HepG2 (cell line): ENCODE results near the gene PUS1. TPM values are rescaled to one million over a fixed set of nuclear protein-coding genes. Genes with fewer than 3 reads are reported as not detected.

Experiments used
- ATF4 ChIP-seq, 2 experiments: fragments of 450-650 bp in 1 of 2; sonication (generic) in 1 of 2; formaldehyde crosslinking; IDR thresholded peaks; 2 replicates each; pipeline versions ENCODE4 v1.5.0 to v1.8.0; 2020 to 2022; ENCODE audit warnings: mild to moderate bottlenecking in 1 of 2, missing genetic modification reagents in 1 of 2
- CEBPZ ChIP-seq: IDR thresholded peaks from 2 replicates; pipeline ENCODE4 v1.6.1; 2012; ENCODE audit warnings: low read length, improper control_type of control experiment
- MNT ChIP-seq: fragments of 450-650 bp; IDR thresholded peaks from 2 replicates; pipeline ENCODE4 v1.6.1; 2016
- POGK ChIP-seq: sonication (generic); formaldehyde crosslinking; conservative IDR thresholded peaks from 2 replicates; pipeline ENCODE4 v1.8.0; 2022; ENCODE audit warnings: mild to moderate bottlenecking, moderate library complexity, missing genetic modification reagents
- YEATS4 ChIP-seq: sonication (generic); formaldehyde crosslinking; IDR thresholded peaks from 2 replicates; pipeline ENCODE4 v1.4.0; 2020; ENCODE audit warnings: missing genetic modification reagents, borderline replicate concordance
- ZFP91 ChIP-seq: sonication (generic); formaldehyde crosslinking; IDR thresholded peaks from 2 replicates; pipeline ENCODE4 v1.9.0; 2022; ENCODE audit warnings: missing genetic modification reagents, mild to moderate bottlenecking, borderline replicate concordance
- ZNF274 ChIP-seq: sonication (generic); formaldehyde crosslinking; IDR thresholded peaks from 2 replicates; pipeline ENCODE4 v1.5.1; 2020; ENCODE audit warnings: mild to moderate bottlenecking, missing genetic modification reagents
- ZNF598 ChIP-seq: sonication (generic); formaldehyde crosslinking; IDR thresholded peaks from 2 replicates; pipeline ENCODE4 v1.5.1; 2020; ENCODE audit warnings: mild to moderate bottlenecking, missing genetic modification reagents, borderline replicate concordance
- polyA plus RNA-seq, 8 experiments: library from polyadenylated mRNA; depleted of rRNA in 3 of 8; stranded (reverse) in 7 of 8; unstranded in 1 of 8; fragments of >200 nt; fragmentation: Illumina TruSeq in 4 of 8; extraction: Trizol in 4 of 8; gene quantifications; 2 replicates each; pipeline versions ENCODE4 v1.2.1 to v1.2.3, GENCODE V29; 2011 to 2016; ENCODE audit warnings: low read depth in 4 of 8, missing spikeins in 1 of 8, mixed read lengths in 1 of 8; ENCODE audit not compliant: insufficient read depth in 1 of 8
- total RNA-seq, 5 experiments: library from RNA; depleted of rRNA; stranded (reverse); fragments of >200 nt; fragmentation: Illumina TruSeq; extraction: Trizol; gene quantifications; 2 replicates each; pipeline ENCODE4 v1.2.3, GENCODE V29; 2016; ENCODE audit warnings: low read depth in 1 of 5

The PUS1 gene
- total and polyA plus RNA-seq, 2 of the 13 experiments (the other 11 are each of a cell fraction or from before 2014, with no cell fraction given) = 19.2 to 24.7 TPM

GRCh38 chr12:131892711-131893604, 36.1 kb upstream of the PUS1 start (continued):
- TF ChIP-seq MNT (no peak), YEATS4 (CRISPR knock-in tag) (peak; percentile 37; the same call in 1 of the 2 replicates), POGK (CRISPR knock-in tag) (no peak), ZFP91 (CRISPR knock-in tag) (0 out of 2 replicates have a peak, but pooled peaks have one; percentile 28), ATF4 (CRISPR knock-in tag; IDR thresholded peaks at IDR 0.05) (peak in 1 of 2 experiments; percentile 67; a peak in 2 of 4 replicates), CEBPZ (no peak), ZNF274 (CRISPR knock-in tag) (0 out of 2 replicates have a peak, but pooled peaks have one; percentile 47), ZNF598 (CRISPR knock-in tag) (peak; percentile 67; the same call in 1 of the 2 replicates)
